GM12875 (cell line): ENCODE measurements around the gene NAXD.

Experiments used
- H3K4me3 ChIP-seq: one replicate; pipeline ENCODE4 v1.5.1; 2011; ENCODE audit warnings: low read depth, low read length, control low read depth
- TF ChIP-seq, protein P1 (sequence below): IDR thresholded peaks from 2 replicates; pipeline ENCODE4 v1.5.1; 2011; ENCODE audit warnings: low read depth, mild to moderate bottlenecking, control low read depth, inconsistent platforms, low read length, moderate library complexity, borderline replicate concordance; ENCODE audit not compliant: insufficient read depth

Gene NAXD

DNA sequence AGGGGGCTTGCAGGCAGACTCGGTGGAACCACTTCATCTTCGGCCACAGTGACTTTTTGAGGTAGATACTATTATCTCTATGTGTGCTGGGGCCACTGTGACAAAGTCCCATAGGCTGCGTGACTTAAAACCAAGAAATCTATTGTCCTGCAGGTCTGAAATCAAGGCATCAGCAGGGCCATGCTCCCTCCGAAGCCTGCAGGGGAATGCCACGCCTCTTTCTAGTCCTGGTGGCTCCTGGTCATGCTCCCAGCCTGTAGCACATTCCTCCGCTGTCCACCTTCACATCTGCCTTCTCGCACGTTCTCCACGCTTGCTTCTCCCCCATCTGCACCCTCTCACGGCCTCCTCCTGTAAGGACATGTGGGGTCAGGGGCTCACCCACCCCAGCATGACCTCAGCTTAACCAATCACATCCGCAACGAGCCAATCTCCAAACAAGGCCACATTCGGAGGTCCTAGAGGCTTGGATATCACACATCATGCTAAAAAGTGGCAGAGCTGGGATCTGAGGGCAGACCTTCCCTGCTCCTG, 32.9 kb upstream of the NAXD start:
- TF ChIP-seq, protein P1, sequence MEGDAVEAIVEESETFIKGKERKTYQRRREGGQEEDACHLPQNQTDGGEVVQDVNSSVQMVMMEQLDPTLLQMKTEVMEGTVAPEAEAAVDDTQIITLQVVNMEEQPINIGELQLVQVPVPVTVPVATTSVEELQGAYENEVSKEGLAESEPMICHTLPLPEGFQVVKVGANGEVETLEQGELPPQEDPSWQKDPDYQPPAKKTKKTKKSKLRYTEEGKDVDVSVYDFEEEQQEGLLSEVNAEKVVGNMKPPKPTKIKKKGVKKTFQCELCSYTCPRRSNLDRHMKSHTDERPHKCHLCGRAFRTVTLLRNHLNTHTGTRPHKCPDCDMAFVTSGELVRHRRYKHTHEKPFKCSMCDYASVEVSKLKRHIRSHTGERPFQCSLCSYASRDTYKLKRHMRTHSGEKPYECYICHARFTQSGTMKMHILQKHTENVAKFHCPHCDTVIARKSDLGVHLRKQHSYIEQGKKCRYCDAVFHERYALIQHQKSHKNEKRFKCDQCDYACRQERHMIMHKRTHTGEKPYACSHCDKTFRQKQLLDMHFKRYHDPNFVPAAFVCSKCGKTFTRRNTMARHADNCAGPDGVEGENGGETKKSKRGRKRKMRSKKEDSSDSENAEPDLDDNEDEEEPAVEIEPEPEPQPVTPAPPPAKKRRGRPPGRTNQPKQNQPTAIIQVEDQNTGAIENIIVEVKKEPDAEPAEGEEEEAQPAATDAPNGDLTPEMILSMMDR, result no peak
- no peak overlapping the region for H3K4me3 ChIP-seq

DNA sequence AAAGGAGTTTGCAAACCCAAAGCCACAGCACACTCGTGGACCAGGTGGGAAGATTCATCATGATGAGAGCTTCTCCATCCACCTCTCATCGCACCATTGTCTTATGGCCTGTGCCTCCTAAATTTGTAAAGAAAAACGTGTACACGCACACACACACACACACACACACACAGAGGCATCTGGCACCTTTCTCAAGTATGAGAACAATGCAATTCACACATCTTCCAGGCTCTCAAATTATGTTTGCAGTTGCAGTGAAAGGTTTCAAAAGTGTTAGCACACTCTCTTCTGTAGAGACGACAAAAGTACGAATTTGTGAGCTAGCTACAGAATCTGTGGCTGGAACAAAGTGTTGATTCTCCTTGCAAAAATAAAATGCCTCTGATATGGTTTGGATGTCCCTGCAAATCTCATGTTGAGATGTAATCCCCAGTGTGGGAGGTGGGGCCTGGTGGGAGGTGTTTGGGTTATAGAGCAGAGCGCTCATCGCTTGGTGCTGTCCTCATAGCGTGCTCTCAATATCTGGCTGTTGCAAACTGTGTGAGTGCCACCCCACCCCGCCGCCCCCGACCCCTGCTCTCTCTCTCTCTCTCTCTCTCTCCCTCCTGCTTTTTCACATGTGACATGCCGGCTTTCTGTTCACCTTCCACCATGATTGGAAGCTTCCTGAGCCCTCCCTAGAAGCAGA, 32.0 kb upstream of the NAXD start:
- TF ChIP-seq, protein P1, result no peak
- no peak overlapping the region for H3K4me3 ChIP-seq

DNA sequence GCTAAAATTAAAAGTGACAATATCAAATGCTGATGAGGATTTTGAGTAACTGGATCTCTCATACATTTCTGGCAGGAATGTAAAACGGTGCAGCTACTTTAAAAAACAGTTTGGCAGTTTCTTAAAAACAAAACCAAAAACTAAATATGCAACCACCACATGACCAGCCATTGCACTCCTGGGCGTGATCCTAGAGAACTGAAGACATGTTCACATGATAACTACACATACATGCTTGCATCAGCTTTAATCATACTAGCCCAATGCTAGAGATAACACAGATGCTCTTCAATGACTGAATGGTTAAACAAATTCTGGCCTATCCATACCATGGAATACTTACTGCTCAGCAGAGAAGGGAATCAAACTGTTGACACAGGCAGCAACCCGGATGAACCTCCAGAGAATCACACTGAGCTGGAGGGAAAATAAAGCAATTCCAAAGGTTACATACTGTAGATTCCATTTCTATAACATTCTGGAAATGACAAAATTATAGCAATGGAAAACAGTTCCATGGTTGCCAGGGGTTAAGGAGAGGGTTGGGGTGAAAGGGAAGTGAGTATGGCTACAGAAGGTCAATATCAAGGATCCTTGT, 25.5 kb upstream of the NAXD start:
- TF ChIP-seq, protein P1, result no peak
- no peak overlapping the region for H3K4me3 ChIP-seq

DNA sequence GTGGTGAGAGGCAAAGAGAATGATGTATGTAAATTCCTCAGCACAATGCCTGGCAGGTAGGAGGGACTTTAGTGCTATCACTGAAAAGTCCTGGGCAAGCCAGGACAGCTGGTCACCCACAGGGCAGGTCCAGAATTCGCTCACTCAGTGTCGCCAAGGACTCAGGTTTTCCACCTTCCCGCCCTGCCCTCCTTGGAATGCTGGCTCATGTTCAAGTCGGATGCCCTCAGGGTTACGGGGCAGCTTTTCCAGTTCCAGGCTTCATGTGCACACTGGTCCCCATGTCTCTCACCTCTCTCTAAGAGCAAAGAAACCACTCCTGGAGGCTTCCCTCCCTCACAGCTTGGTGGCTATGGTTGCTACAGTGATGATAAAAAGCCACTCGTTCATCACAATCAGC, 24.8 kb upstream of the NAXD start:
- no peak overlapping the region for H3K4me3 ChIP-seq
- TF ChIP-seq, protein P1, result no peak

DNA sequence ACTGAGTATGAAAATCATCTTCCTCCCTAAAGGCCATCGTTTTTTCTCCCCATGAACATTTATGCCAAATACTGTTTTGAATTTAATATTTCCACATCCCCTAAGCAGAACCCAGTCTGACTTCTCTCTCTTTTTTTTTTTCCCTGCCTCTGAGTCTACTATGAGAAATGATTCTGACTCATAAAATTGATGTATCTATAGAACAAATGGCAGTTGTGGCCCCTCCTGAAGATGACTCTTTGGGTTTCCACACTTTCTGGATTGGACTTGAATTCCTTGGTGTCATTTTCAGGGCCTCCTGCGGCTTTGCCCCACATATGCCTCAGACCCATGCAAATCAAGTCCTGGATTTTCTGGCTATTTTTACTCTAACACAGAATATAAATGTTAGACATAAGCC, 22.7 kb upstream of the NAXD start:
- TF ChIP-seq, protein P1, result no peak
- H3K4me3 ChIP-seq, result no peak overlapping the region

DNA sequence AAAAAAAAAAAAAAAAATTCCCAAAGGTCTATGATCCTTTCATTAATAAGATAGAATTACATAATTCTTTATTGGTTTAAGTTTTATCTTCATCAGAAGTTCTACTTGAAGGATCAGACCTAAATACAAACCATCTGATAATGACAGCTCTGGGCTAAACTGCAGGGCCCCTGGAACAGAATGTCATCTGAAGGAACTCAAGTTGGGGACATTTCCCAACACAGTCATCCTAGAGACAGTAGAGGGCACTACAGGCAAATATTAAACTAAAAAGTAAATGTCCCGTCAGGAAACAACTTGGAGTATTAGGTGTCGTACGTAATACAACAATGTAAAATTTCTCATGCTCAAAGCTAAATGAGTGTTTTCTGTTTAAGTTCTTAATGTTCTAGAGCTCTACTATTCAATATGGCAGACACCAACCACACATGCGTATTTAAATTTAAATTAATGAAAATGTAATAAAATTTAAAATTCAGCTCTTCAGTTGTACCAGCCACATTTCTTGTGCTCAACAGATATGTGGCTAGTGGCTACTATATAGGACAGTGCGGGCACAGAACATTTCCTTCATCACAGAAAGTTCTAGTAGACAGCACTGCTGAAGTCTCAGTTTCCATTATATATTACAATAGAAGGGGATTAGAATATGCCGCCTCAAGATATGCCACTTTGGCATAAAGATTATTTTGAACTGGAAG, 21.8 kb upstream of the NAXD start:
- TF ChIP-seq, protein P1, result peak; percentile 45; the same call in 1 of the 2 replicates
- no peak overlapping the region for H3K4me3 ChIP-seq
